GM23338 (cell line): ENCODE measurements around the gene DCTN1. TPM values are rescaled to one million over a fixed set of nuclear protein-coding genes. Genes with fewer than 3 reads are reported as not detected.

ENCODE experiments used
- ATAC-seq: fragments of 200-7000 bp; cut with Tn5 transposase; 3 replicates; pipeline ENCODE4 v1.9.1; 2020
- DNase-seq: peaks from one replicate; pipeline ENCODE4 v3.0.0-alpha.2; 2015; ENCODE audit warnings: low spot score
- H2AFZ ChIP-seq: fragments of 200-600 bp; sonication (generic); 2 replicates; pipeline ENCODE4 v1.8.0; 2016; ENCODE audit warnings: antibody characterized with exemption, mild to moderate bottlenecking, moderate library complexity
- H3F3A ChIP-seq: fragments of 200-600 bp; sonication (generic); replicated peaks from 2 replicates; pipeline ENCODE4 v1.8.0; 2017; ENCODE audit warnings: antibody characterized with exemption, mixed run types, low read depth
- H3K27ac ChIP-seq: fragments of 200-600 bp; sonication (generic); 2 replicates; pipeline ENCODE4 v1.6.1; 2016; ENCODE audit warnings: low read depth
- H3K27me3 ChIP-seq: fragments of 200-600 bp; sonication (generic); 2 replicates; pipeline ENCODE4 v1.8.0; 2016; ENCODE audit warnings: mild to moderate bottlenecking, mixed run types, moderate library complexity; ENCODE audit not compliant: insufficient read depth
- H3K36me3 ChIP-seq: fragments of 200-600 bp; sonication (generic); 2 replicates; pipeline ENCODE4 v1.8.0; 2016; ENCODE audit warnings: mild to moderate bottlenecking; ENCODE audit not compliant: insufficient read depth
- H3K4me1 ChIP-seq: fragments of 200-600 bp; sonication (generic); 2 replicates; pipeline ENCODE4 v1.8.0; 2016; ENCODE audit warnings: mild to moderate bottlenecking, moderate library complexity; ENCODE audit not compliant: insufficient read depth
- H3K4me2 ChIP-seq: fragments of 200-600 bp; sonication (generic); 2 replicates; pipeline ENCODE4 v1.7.1; 2017; ENCODE audit warnings: mixed run types
- H3K4me3 ChIP-seq: fragments of 200-600 bp; sonication (generic); 2 replicates; pipeline ENCODE4 v1.6.1; 2016; ENCODE audit warnings: mixed run types
- H3K79me2 ChIP-seq: fragments of 200-600 bp; sonication (generic); replicated peaks from 2 replicates; pipeline ENCODE4 v1.8.0; 2017; ENCODE audit warnings: mild to moderate bottlenecking; ENCODE audit not compliant: insufficient read depth
- H3K9me2 ChIP-seq: fragments of 200-600 bp; sonication (generic); 2 replicates; pipeline ENCODE4 v1.8.0; 2017; ENCODE audit not compliant: insufficient read depth
- H4K20me1 ChIP-seq: fragments of 200-600 bp; sonication (generic); replicated peaks from 2 replicates; pipeline ENCODE4 v1.8.0; 2017; ENCODE audit warnings: mild to moderate bottlenecking; ENCODE audit not compliant: insufficient read depth
- H3K27ac Mint-ChIP-seq: 2 replicates; pipeline ENCODE4 v1.8.0; 2020; ENCODE audit warnings: inconsistent platforms, mild to moderate bottlenecking, moderate library complexity, mixed read lengths
- H3K27me3 Mint-ChIP-seq: 3 replicates; pipeline ENCODE4 v1.8.0; 2022; ENCODE audit warnings: low read depth, mild to moderate bottlenecking, moderate library complexity, mixed read lengths, inconsistent platforms; ENCODE audit not compliant: insufficient read depth, poor library complexity
- H3K36me3 Mint-ChIP-seq: 3 replicates; pipeline ENCODE4 v1.8.0; 2021; ENCODE audit warnings: low read depth, mild to moderate bottlenecking, inconsistent platforms, moderate library complexity, mixed read lengths
- H3K4me1 Mint-ChIP-seq: 3 replicates; pipeline ENCODE4 v1.8.0; 2020; ENCODE audit warnings: mild to moderate bottlenecking, inconsistent platforms, mixed read lengths
- H3K4me3 Mint-ChIP-seq: 3 replicates; pipeline ENCODE4 v1.8.0; 2021; ENCODE audit warnings: moderate library complexity, mild to moderate bottlenecking, inconsistent platforms, mixed read lengths
- H3K9me3 Mint-ChIP-seq: 3 replicates; pipeline ENCODE4 v1.8.0; 2020; ENCODE audit warnings: moderate library complexity, mild to moderate bottlenecking, inconsistent platforms, mixed read lengths
- CREB1 ChIP-seq: fragments of 250-450 bp; sonication (Bioruptor Pico); IDR thresholded peaks from 2 replicates; pipeline ENCODE4 v1.5.0; 2020; ENCODE audit warnings: low read depth, mild to moderate bottlenecking, moderate library complexity
- CTCF ChIP-seq, 2 experiments: fragments of 200-600 bp in 1 of 2; sonication (generic) in 1 of 2; conservative IDR thresholded peaks; 2 replicates each; pipeline versions ENCODE4 v1.5.1 to v1.6.1; 2016 to 2017; ENCODE audit warnings: antibody characterized with exemption in 2 of 2, low read depth in 2 of 2, mild to moderate bottlenecking in 2 of 2, moderate library complexity in 1 of 2
- ETS1 ChIP-seq: IDR thresholded peaks from 2 replicates; pipeline ENCODE4 v1.6.1; 2016; ENCODE audit warnings: antibody characterized with exemption
- EZH2 ChIP-seq: fragments of 200-600 bp; sonication (generic); IDR thresholded peaks from one replicate; pipeline ENCODE4 v1.8.0; 2017; ENCODE audit warnings: antibody characterized with exemption, mild to moderate bottlenecking, low read depth; ENCODE audit not compliant: unreplicated experiment
- EZH2phosphoT487 ChIP-seq: fragments of 200-600 bp; sonication (generic); IDR thresholded peaks from one replicate; pipeline ENCODE4 v1.8.1; 2018; ENCODE audit warnings: antibody characterized with exemption; ENCODE audit not compliant: unreplicated experiment
- JUNB ChIP-seq: IDR thresholded peaks from one replicate; pipeline ENCODE4 v1.6.1; 2016; ENCODE audit warnings: antibody characterized with exemption; ENCODE audit not compliant: unreplicated experiment
- NANOG ChIP-seq: IDR thresholded peaks from 2 replicates; pipeline ENCODE4 v1.6.1; 2016; ENCODE audit warnings: antibody characterized with exemption, borderline replicate concordance
- POLR2AphosphoS5 ChIP-seq: IDR thresholded peaks from 2 replicates; pipeline ENCODE4 v1.6.1; 2016; ENCODE audit warnings: antibody characterized with exemption, low read depth
- REST ChIP-seq: IDR thresholded peaks from one replicate; pipeline ENCODE4 v1.6.1; 2018; ENCODE audit warnings: antibody characterized with exemption; ENCODE audit not compliant: unreplicated experiment
- STAT1 ChIP-seq: IDR thresholded peaks from one replicate; pipeline ENCODE4 v1.6.1; 2016; ENCODE audit warnings: antibody characterized with exemption; ENCODE audit not compliant: unreplicated experiment
- ZNF114 ChIP-seq: fragments of 250-450 bp; sonication (Bioruptor Pico); IDR thresholded peaks from 2 replicates; pipeline ENCODE4 v1.5.0; 2020; ENCODE audit warnings: mild to moderate bottlenecking, moderate library complexity
- ZNF331 ChIP-seq: fragments of 250-450 bp; sonication (Bioruptor Pico); IDR thresholded peaks from 2 replicates; pipeline ENCODE4 v1.5.0; 2020; ENCODE audit warnings: low read depth, mild to moderate bottlenecking, moderate library complexity
- ZNF462 ChIP-seq: fragments of 250-450 bp; sonication (Bioruptor Pico); IDR thresholded peaks from 2 replicates; pipeline ENCODE4 v1.5.0; 2020; ENCODE audit warnings: mild to moderate bottlenecking, moderate library complexity
- polyA plus RNA-seq: library from polyadenylated mRNA; unstranded; fragments of >200 nt; fragmentation: Nextera tagmentation; extraction: Ambion mirVana; gene quantifications from 2 replicates; pipeline ENCODE4 v1.2.1, GENCODE V29; 2016
- total RNA-seq: library from RNA; depleted of rRNA; stranded (reverse); fragments of >200 nt; shearing (Covaris generic); gene quantifications from 2 replicates; pipeline ENCODE4 v1.2.3, GENCODE V29; 2014

DCTN1 gene
- total and polyA plus RNA-seq, 2 experiments from 2014 or later, result 108 to 145 TPM

- DNase-seq (no peak), ATAC-seq (no peak)
- H3K36me3 ChIP-seq, result no peaks in the 10 kb centered on the region
- no peak overlapping the region for H3K27ac ChIP-seq
- no peaks in the 10 kb centered on the region for H3K4me1 ChIP-seq
- no peak overlapping the region for H2AFZ ChIP-seq
- H3F3A ChIP-seq, result no peaks in the 10 kb centered on the region
- no peak overlapping the region for H3K4me3 ChIP-seq
- H3K4me1 Mint-ChIP-seq, result no peaks in the 10 kb centered on the region
- no peak overlapping the region for H3K27ac Mint-ChIP-seq
- H3K27me3 Mint-ChIP-seq, result peaks cover 1% of the 10 kb centered on the region
- H3K79me2 ChIP-seq, result no peaks in the 10 kb centered on the region
- no peaks in the 10 kb centered on the region for H4K20me1 ChIP-seq
- no peaks in the 10 kb centered on the region for H3K9me2 ChIP-seq
- H3K9me3 Mint-ChIP-seq, result no peaks in the 10 kb centered on the region
- no peak overlapping the region for H3K4me3 Mint-ChIP-seq
- no peak overlapping the region for H3K4me2 ChIP-seq
- no peaks in the 10 kb centered on the region for H3K27me3 ChIP-seq
- TF ChIP-seq ZNF114 (CRISPR knock-in tag) (no peak), ZNF331 (CRISPR knock-in tag) (no peak), STAT1 (no peak), REST (no peak), EZH2phosphoT487 (no peak), CREB1 (CRISPR knock-in tag) (no peak), JUNB (no peak), ETS1 (no peak), CTCF (conservative IDR thresholded peaks at IDR 0.05; ENCODE audit: low read depth in 2 of 2) (no peak), ZNF462 (CRISPR knock-in tag) (no peak), POLR2AphosphoS5 (no peak), EZH2 (no peak), NANOG (no peak)
- no peaks in the 10 kb centered on the region for H3K36me3 Mint-ChIP-seq
Measured at GRCh38 chr2:74406035-74406434, 25.9 kb upstream of the DCTN1 start.
